GM19467 (cell line): ENCODE data around the gene PDPR.
"Not testable (repeated sequence)": the region's sequence is repeated elsewhere in the genome, so short reads cannot be mapped to it uniquely, and the experiment has no call there.

Source experiments
- ATAC-seq: cut with Tn5 transposase; IDR thresholded peaks from one replicate; pipeline ENCODE4 v1.9.1; 2021; ENCODE audit warnings: mild to moderate bottlenecking, moderate library complexity; ENCODE audit not compliant: unreplicated experiment

Gene PDPR

DNA sequence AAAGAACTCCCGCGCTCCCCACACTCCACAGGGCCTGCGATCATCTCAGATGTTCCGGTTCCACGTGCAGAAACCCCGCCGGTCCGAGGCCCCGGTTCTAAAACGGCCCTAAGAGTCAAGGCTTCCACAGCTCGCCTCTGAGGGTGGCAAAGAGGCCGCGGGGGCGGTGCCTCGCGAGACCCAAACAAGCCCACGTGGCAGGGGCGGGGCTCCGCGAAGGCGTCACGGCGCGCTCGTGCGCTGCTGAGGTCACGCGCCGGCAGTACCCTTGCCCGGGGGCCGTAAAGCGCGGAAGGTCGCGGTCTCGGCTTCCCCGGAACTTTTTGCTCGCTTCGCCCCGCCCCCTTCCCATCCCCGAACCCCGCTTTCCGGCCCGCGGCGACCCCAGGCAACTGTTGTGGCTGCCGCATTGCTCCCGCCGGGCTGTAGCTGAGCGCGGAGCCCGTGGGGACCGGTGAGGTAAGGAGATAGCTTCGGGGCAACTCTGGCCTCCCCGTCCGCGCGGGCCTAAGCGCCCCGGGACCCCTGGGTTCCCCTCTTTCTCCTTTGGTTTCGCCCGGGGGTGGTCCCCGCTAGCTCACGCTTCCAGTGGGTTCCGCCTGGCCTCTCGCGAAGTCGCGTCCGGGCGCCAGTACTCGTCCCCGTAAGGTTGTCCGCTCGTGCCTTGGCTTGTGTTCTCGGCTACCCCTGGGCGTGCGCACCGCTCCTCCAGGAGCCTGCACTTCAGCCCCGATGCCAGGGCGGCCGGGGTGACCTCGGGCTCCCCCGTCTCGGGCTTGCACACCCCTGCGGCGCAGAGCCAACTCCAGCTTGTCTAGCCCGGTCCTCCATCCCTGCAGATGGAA lies at the start of gene PDPR:
TSS of gene PDPR (plus strand) at position 351 of the 845 bp plus-strand sequence. CDS start 6,161 bp downstream, outside the sequence.
- ATAC-seq, result peak; percentile 87

DNA sequence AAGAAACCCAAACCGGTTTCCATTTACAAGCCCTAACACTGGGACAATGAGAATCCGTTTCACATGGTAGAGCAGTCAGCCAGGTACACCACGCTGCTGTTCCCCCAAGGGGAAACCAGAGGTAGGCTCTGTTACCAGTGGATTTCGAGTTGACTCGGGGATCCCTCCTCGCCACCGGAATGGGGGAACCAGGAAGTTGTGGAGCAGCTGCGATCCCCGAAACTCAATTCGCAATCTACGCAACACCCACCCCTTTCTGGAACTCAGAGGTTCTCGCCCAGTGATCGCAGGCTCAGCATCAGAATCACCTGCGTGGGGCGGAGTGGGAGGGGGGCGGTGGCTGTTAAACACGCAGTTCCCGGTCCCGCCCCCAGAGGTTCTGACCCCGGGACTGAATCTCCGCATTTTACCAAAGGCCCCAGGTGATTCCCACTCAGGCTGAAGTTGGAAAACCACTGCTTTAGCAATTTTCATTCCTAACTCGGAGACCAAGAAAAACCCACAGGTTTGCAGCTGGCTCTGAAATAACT lies 49.2 kb upstream of the PDPR start:
- not testable (repeated sequence) for ATAC-seq

DNA sequence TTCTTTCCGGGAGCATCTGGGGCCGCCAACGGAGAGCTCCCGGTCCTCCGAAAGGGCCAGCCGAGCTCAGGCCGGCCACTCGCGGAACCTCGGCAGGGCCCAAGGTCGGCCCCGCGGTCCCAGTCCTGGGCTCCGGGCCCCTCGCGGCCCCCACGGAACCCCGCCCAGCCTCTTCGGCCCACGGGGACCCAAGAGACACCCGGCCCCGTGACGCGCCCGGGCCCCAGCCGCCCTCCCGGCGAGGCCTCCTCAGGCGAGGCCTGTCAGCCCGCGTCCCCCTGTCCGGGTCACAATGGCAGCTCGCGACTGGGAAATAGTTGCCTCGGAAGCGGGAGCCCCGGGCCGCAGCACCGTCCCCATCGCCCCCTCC lies 48.8 kb upstream of the PDPR start:
- ATAC-seq, result peak; percentile 24

DNA sequence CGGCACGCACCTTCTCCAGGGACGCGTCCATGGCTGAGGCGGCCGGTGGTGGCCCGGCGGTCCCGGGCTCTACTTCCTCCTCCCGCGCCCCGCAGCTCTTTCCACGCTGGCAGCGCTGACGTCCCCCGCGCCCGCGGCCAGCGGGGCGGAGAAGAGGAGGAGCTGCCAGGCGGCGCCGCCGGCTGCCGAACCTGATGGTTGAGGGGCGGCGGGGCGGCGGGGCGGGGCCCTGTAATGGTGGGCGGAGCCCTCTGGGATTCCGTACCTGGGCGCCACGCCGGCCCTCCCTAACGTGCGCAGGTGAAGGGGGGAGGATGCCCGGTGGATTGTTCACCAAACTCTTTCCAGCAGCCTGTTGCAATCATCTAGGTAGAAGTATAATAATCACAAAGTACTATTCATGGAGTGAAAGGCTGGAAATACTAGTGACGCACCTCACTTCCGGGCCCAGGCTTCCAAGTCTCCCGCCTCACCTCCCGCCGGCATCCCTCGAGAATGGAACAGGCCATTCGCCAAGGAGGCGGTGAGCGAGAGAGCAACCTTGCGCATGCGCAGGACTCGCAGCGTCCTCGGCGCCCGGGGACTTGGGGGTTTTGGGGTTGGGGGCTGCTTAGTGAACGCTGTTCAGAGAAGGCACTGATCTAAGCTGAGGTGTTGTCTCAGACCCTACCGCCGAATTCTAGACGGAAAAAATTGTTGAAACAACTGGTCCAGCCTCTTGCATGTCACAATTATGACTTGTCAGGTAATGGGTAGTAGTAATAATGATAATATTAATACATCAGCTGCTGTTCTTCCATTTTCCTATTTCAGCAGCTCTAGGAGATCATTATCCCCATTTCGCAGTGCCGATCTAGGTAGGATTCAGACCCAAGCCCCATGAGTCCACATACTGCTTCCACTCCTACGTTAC lies 48.1 kb upstream of the PDPR start:
- peak; percentile 89 for ATAC-seq

DNA sequence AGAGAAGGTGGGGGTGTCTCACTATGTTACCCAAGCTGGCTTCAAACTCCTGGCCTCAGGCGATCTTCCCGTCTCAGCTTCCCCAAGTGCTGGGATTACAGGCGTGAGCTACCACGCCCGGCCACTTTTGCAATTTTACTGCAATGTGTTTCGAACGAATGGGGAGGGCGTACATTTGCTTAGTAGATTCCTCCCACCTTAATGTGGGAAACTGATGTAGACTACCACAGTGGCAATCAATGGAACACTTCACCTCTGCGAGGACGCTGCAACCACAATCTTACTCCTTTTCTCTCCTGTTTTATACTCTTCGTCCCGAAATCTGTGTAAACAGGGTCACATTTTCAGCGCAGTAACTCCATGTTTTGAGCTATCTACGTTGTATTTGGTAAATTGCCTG lies 47.4 kb upstream of the PDPR start:
- not testable (repeated sequence) for ATAC-seq

DNA sequence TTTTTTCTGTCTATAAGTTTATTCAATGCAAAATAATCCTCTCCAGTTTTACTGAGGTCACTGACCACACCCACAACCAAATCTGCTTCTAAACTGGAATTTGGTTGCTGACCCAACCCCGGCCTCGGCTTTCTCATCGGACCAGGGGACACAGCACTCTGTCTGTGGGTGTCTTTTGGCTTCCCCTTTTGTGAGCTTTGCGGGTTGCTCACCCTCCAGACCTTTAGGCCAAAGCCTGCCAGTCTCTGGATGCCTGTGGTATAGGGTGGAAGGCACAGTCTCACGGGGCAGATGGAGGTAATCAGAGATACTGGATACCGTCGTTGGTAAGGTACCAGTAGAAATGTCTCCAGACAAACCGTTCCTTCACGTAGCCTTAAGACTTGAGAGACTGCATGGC lies 35.1 kb upstream of the PDPR start:
- not testable (repeated sequence) for ATAC-seq

DNA sequence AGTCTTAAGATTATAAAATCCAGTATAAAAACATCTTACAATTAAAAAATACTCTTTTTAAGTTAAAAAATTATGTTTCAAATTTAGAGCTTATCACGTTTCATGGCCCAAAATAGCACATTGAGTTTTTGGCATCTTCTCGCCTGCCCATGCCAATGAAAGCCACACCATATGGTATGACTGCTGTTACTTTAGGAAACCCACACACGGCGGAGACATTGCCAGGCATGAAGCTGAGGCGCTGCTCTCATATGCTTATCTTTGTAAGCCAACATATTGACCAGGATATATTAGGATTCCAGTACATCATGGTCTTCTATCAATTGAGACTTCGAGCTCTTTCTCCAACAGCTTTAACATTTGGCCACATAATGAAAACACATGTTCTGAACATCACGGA lies 32.9 kb upstream of the PDPR start:
- ATAC-seq, result not testable (repeated sequence)

DNA sequence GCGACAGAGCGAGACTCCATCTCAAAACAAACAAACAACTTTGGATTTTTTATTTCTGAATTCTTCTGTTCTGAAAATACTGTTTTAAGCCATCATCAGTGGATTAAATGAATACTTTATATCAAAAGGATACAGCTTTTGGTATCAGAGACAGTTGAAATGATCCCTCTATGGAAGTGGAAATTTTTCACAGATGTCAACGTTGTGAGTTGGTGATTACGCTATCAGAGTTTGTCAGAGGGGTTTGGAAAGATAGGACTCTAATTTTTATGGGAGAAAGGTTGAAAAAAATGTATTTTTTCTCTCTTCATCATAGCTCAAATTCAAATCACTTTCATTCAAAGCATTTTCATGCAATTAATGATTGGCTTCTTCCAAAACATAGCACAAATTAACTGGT lies 30.2 kb upstream of the PDPR start:
- ATAC-seq, result not testable (repeated sequence)

DNA sequence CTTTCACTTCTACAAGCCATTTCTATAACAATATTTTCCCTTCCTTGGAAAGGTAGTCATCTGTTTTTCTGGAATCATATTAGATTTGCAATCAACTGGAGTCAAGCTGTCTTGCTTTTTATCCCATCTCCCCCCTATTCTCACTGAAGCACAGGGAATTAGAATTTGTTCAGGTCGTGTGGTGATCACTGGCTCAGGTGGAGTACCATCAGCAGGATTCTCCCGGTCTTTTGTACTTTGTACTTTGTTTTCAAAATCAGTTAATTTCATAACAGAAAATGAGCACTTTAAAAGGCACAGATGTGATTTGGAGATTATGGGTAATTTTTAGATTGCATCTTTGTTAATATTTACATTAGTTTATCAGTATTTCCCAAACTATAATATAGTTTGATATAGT lies 26.0 kb upstream of the PDPR start:
- ATAC-seq, result not testable (repeated sequence)

DNA sequence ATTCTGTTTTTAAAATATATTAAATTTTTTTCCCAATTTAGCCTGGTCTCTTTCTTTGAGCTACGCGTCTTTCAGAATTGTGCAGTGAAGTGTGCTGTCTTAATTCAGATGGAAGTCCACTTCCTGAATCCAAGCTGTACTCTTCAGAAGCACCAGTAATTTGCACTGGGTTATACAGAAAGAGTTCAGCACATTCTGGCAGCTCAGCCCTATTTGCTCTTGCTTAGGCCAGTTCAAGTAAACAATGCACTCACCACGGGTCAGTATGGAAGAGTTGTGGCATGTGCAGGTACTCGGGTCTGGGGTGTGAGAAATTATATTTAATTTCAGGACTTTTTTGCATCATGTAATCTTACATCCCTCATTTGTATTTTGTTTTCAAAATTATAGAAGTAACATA lies 25.3 kb upstream of the PDPR start:
- ATAC-seq, result not testable (repeated sequence)

DNA sequence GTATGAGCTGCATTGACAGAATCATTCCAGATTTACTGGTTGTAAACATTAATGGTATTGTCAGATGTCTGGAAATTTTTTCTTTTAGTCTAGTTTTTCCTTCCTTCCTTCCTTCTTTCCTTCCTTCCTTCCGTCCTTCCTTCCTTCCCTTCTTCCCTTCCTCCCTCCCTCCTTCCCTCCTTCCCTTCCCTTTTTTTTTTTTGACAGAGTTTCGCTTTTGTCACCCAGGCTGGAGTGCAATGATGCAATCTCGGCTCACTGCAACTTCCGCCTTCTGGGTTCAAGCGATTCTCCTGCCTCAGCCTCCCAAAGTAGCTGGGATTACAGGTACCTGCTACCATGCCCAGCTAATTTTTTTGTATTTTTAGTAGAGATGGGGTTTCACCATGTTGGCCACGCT lies 24.8 kb upstream of the PDPR start:
- ATAC-seq, result not testable (repeated sequence)

DNA sequence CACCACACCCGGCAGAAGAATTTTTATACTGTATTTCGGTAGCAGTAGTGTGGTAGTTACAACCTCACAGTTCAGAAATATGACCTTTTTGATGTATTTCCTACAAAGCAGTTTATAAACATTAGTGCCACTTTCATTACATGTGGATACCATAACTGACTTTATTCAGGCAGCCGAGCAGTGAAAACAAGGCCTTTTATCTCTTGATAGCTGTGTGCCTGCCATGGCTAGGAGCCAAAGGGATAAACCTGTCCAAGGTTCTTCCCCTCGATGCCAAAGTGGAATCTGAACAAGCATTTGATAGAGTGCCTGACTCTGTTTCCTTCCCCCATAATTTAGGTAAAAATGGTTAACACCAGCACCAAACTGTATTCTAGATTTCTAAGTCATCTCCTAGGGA lies 23.0 kb upstream of the PDPR start:
- not testable (repeated sequence) for ATAC-seq

DNA sequence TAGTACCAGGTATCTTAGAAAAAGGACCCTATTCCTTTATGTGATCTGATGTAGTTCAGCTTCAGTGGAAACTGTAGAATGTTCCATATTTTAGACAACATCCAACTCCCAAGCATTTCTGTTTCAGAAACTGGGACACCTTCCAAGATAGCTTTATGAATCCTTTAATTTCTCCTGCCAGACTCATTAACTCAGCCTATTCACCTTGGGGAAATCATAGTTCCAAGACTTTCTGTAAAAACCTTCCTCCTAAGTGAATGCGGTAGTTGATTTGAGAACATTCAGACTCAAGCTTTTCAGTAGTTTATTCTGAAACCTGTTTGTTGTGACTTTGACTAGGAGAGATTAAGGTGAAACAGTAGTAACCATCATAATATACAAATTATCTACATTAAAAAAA lies 20.0 kb upstream of the PDPR start:
- not testable (repeated sequence) for ATAC-seq

DNA sequence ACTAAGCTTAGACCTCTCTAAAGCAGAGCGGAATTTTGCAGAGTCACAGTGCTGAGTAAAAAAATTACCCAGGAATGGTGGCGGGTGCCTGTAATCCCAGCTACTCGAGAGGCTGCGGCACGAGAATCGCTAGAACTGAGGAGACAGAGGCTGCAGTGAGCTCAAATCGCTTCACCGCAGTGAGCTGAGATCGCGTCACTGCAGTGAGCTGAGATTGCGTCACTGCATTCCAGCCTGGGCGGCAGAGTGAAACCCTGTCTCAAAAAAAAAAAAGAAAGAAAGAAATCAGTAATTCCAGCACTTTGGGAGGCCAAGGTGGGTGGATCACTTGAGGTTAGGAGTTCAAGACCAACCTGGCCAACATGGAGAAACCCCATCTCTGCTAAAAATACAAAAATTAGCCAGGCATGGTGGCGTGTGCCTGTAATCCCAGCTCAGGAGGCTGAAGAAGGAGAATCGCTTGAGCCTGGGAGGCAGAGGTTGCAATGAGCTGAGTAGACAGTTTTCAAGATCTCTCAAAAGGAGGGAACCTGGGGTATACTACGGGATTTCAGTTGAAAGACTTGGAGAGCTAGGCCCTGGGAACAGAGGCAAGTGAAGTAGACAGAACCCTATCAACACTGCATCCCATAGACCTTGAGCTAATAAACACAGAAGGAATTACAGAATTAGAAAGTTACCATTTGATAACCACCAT lies 4.4 kb upstream of the PDPR start:
- ATAC-seq, result not testable (repeated sequence)

DNA sequence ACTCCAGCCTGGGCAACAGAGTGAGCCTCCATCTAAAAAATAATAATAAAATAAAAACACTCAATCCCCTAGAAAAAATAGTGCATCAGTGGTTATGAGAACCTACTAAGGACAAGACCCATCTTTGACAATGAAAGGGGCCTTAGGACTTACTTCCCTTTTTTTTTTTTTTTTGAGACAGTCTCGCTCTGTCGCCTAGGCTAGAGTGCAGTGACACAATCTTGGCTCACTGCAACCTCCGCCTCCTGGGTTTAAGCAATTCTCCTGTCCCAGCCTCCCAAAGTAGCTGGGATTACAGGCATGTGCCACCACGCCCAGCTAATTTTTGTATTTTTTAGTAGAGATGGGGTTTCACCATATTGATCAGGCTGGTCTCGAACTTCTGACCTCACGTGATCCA lies 2.0 kb upstream of the PDPR start:
- not testable (repeated sequence) for ATAC-seq

DNA sequence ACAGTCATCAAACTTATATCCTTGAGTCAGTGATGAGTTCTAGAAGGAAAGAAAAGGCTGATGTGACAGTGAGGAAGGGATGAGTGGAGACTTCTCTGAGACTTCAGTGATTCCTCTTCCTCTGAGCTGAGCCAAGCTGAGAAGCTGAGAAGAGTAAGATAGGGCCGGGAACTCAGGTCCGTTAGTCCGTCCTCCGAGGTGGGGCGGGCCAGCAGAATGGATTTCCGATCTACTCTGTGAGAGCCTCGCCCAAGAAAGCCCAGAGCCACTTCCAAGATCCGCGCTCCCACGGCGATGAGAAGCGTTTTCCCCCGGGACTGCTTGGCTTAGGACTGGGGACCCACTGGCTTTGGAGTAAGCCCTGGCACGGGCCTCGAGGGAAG lies 542 bp upstream of the PDPR start:
- peak; percentile 15 for ATAC-seq

DNA sequence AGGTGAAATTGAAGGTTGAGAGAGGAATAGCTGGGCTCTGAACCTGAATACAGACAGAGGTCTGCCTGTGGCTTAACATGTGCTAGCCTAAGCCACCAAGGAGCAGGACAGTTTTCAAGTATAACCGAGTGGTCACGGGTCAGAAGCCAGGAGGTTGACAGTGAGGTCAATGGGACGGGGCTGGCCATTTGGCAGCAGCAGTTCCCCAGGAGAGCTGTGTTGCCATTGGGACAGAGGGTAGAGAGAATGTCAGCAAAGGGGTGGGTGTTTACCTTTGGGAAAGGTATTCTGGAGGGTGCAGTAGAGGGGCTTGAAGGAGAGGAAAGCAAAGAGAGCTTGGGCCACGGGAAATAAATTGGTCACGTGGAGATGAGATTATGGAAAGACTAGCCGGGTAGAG lies 4.2 kb downstream of the PDPR start:
- ATAC-seq, result not testable (repeated sequence)

DNA sequence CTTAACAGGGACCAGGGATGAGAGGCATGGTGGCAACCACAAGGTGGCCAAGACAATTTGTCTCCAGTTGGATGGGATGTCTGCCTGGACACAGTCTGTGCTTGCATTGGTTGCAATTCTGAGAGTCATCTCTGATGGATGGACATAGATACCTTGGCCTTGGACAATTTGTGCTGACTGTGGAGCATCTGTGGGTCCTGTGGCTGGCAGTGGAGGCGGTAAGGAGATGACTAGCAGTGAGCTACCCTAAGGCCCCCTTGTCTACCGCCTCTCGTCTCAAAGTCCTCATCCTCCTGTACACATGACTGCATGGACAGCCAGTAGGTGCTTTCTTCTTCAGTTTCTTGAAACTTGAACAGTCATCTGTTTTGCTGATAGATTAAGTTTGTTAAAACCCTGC lies 4.6 kb downstream of the PDPR start:
- ATAC-seq, result not testable (repeated sequence)

DNA sequence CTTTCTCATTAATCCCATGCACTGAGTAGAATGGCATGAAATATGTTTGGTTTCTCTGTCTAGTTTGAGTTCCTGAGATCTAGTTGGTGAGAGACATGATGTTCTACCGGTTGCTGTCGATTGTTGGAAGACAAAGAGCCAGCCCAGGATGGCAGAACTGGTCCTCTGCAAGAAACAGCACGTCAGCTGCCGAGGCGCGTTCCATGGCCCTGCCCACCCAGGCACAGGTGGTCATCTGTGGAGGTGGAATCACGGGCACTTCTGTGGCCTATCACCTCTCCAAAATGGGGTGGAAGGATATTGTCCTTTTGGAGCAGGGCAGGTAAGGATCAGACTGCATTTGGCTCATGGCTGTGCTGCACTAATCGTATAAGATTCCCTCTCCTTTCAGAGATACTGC lies 6.3 kb downstream of the PDPR start:
- not testable (repeated sequence) for ATAC-seq

DNA sequence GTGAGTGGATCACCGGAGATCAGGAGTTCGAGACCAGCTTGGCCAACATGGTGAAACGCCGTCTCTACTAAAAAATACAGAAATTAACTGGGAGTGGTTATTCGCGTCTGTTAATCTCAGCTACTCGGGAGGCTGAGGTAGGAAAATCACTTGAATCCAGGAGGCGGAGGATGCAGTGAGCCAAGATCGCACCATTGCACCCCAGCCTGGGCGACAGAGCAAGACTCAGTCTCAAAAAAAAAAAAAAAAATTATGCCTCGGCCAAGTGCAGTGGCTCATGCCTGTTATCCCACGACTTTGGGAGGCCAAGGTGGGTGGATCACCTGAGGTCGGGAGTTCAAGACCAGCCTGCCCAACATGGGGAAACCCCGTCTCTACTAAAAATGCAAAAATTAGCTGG lies 9.7 kb downstream of the PDPR start:
- not testable (repeated sequence) for ATAC-seq

DNA sequence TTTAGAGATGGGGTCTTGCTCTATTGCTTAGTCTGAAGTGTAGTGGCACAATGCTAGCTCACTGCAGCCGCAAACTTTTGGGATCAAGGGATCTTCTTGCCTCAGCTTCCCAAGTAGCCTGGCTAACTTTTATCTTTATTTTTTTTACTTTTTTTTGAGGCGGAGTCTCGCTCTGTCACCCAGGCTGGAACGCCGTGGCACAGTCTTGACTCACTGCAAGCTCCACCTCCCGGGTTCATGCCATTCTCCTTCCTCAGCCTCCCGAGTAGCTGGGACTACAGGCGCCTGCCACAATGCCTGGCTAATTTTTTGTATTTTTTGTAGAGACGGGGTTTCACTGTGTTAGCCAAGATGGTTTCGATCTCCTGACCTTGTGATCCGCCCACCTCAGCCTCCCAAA lies 12.1 kb downstream of the PDPR start:
- not testable (repeated sequence) for ATAC-seq
